NOMO-1 treated with dmso at 0.1 percent for 144 hours (cell line): ENCODE data around the gene CENPB.
A peak's percentile ranks its signal among the peaks of the same experiment; 100 is the strongest.
"Not testable (repeated sequence)": the region's sequence is repeated elsewhere in the genome, so short reads cannot be mapped to it uniquely, and the experiment has no call there.

Source experiments
- DNase-seq: peaks from one replicate; lab custom pipeline; 2025; ENCODE audit not compliant: unreplicated experiment; lab: John Stamatoyannopoulos, UW

Gene CENPB, protein sequence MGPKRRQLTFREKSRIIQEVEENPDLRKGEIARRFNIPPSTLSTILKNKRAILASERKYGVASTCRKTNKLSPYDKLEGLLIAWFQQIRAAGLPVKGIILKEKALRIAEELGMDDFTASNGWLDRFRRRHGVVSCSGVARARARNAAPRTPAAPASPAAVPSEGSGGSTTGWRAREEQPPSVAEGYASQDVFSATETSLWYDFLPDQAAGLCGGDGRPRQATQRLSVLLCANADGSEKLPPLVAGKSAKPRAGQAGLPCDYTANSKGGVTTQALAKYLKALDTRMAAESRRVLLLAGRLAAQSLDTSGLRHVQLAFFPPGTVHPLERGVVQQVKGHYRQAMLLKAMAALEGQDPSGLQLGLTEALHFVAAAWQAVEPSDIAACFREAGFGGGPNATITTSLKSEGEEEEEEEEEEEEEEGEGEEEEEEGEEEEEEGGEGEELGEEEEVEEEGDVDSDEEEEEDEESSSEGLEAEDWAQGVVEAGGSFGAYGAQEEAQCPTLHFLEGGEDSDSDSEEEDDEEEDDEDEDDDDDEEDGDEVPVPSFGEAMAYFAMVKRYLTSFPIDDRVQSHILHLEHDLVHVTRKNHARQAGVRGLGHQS

DNA sequence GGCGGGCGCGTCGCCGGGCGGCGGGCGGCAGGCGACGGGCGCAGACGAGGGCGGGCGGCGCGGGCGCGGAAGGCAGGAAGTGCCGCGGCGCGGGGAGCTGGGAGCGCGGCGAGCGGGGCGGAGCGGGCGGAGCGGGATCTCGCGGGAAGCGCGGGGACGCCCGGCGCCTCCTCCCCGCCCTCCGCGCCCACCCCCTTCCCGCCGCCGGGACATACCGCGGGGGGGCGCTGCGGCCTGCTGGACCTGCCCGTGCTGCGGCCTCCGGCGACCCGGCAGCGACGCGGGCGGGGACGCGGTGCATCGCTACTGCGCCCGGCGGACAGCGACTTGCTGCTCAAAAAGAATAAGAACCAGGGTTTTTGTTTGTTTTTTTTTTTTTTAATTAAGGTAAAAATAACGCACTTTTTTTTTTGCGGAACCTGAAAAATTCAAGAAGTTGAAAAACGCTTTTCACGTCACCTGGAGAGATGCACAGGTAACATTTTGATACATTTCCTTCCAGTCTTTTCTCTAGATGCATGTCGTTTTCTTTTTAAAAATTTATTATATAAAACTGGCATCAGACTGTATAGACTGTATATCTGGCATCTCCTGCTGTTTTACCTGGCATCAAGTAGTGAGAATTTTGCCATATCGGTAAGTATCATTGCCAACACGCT lies at the start of gene CENPB:
CENPB (minus strand) TSS at position 76 of the 659 bp plus-strand sequence. CDS start 257 bp downstream, outside the sequence.
- DNase-seq = peak; percentile 80

DNA sequence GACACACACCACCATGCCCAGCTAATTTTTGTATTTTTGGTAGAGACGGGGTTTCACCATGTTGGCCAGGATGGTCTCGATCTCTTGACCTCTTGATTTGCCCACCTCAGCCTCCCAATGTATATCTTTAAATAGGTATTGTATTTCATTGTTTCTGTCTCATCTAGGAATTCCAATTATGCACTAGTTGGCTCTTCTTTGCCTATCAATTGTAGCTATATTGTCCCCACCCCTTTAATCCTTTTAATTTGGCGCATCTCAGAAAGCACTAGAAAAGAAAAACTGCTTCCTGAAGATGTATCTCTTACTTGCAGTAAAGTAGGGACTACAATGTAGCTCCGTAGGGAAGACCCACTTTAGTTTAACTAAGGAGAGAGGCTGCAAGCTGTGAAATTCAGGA lies 49.6 kb upstream of the CENPB start:
- no peak for DNase-seq

DNA sequence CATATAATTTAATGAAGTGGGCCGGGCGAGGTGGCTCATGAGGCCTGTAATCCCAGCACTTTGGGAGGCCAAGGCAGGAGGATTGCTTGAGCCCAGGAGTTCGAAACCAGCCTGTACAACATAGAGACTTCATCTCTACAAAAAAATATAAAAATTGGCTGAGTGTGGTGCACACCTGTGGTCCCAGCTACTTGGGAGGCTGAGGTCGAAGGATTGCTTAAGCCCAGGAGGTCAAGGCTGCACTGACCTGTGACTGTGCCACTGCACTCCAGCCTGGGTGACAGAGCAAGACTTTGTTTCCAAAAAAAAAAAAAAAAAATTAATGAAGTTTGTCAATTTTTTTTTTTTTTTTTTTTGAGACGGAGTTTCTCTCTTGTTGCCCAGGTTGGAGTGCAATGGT lies 43.4 kb upstream of the CENPB start:
- not testable (repeated sequence) for DNase-seq

DNA sequence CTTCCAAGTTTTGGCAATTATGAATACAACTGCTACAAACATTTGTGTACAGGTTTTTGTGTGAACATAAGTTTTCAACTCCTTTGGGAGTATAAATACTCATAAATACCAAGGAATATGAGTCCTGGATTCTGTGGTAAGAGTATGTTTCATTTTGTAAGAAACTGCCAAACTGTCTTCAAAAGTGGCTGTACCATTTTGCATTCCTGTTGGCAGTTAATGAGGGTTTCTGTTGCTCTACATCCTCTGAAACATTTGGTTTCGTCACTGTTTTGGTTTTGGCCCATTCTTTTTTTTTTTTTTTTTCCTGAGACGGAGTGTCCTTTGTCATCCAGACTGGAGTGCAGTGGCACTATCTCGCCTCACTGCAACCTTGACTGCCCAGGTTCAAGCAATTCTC lies 42.3 kb upstream of the CENPB start:
- DNase-seq = no peak

DNA sequence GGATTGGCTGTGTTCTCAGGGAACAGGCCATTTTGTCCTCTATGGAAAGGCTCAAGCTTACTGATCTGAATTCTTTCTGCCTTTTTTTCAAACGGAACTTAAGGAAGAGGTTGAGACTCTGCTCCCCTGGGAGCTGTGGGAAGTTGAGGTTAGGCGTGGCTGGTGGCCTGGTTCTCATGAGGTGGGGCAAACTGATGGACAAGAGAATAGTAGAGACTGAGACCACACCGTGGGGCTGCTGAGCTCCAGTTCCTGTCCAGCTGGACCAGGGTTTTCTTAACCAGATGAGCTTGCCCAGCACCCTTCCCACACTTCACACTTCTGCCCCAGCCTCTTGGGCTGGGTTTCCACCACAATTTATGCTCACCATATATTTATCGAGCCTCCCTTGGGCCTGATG lies 39.9 kb upstream of the CENPB start:
- no peak for DNase-seq

DNA sequence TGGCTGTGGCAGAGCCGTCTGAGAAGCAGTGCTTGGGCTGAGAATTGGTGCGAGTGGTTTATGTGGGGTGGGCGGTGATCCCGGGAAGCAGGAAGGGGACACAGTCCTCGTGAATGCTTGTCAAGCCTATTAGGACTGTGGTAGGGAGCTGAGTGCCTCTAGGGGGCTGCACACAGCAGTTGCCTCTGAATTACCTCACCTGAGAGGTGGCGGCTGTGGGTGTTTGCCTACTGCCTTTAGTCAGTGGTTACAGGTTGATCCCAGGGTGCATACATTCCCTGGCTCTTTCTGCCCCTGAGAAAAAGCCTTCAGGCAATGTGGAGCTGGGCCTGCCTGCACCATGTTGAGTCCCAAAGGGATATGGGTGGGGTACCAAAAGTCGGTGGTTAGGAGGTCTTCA lies 39.0 kb upstream of the CENPB start:
- DNase-seq = no peak

DNA sequence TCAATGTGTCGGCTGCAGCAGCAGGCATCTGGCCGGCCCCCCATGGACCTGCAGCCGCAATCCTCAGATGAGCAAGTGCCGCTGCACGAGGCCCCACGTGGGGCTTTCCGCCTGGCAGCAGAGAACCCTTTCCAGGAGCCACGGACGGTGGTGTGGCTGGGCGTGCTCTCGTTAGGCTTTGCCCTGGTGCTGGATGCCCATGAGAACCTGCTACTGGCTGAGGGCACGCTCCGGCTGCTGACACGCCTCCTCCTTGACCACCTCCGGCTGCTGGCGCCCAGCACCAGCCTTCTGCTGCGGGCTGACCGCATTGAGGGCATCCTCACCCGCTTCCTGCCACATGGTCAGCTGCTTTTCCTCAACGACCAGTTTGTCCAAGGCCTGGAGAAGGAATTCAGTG lies 37.3 kb upstream of the CENPB start:
- DNase-seq = no peak

DNA sequence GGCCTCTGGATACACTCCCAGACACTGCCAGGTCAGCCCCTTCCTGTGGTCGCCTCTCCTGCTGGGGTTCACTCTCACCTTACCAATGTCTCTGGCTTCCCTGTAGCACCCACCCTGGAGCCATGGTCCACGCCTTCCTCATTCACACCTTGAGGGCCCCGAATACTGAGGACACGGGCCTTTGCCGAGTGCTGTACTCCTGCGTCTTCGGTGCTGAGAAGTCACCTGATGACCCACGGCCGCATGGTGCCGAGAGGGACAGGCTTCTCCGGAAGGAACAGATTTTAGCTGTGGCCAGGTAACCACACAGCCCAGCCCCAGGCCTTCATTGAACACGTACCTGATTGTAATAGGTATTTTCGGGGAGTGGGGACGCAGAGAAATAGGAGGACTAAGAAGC lies 35.5 kb upstream of the CENPB start:
- DNase-seq = no peak

DNA sequence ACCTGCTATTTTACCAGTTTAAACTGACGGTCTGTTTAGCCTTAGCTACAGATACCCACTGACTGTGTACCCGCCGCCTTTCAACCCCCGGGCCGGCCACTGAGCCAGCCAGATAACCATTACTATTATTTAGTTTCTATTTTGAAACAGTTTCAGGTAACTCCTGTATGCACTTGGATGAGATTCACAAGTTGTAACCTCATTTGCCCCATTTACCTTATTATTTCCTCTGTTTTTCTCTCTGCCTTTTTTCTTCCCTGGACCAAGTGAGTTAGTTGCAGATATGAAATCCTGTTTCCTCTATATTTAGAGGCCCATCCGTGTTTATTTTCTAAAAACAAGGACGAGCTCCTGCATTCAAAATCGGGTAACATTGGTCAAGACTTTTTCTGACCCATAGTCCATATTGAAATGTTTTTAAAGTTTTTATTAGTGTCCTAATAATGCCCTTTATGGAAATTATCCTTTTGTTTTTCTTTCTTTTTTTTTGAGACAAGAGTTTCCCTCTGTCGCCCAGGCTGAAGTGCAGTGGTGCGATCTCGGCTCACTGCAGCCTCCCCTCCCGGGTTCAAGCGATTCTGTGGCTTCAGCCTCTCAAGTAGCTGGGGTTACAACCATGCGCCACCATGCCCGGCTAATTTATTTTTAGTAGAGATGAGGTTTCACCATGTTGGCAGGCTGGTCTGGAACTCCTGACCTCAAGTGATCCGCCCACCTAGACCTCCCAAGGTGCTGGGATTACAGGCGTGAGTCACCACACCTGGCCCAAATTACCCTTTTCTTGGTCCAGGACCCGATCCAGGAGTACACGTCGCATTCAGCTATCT lies 34.6 kb upstream of the CENPB start:
- DNase-seq = no peak

DNA sequence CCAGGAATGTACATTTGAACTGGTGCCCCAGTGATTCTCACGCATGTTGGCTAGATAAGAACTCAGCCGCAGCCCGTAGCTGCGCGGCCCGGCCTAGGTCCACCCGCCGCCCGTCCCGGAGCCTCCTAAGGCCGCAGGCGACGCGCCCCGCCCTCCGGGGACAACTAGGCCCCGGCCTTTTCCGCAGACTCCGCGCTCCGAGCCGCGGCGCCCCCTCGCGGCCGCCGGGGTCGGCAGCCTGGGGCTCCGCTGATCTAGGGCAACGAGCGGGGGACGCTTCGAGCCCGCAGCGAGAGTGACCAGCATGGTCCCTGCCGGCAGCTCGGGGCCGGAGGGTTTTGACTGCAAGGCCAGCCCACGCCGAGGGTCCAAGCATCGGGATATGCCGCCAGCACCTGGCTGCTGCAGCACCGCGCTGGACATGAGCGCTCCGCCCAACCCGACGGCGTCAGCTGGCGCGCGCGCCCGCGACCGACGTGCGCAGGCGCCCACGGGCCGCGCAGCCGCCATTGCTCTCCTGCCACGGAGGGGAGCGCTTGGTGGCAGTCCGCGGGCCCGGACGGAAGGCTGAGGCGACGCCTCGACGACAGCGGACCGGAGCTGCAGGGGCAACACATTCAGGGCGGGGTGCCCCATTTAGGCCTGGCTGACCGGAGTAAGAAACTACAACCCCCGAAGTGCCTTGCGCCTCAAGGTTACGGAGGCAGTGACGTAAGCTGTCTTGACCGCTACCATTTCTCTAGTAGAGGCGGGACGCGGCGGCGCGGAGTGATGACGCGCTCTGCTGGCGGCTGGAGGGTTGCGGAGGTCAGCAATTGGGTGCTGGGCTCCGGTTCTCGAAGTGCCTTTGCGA lies 33.7 kb upstream of the CENPB start, which contains the start of gene AP5S1:
AP5S1 (plus strand) TSS at position 500 of the 853 bp plus-strand sequence. CDS start 1,571 bp downstream, outside the sequence.
- peak; percentile 93 for DNase-seq

DNA sequence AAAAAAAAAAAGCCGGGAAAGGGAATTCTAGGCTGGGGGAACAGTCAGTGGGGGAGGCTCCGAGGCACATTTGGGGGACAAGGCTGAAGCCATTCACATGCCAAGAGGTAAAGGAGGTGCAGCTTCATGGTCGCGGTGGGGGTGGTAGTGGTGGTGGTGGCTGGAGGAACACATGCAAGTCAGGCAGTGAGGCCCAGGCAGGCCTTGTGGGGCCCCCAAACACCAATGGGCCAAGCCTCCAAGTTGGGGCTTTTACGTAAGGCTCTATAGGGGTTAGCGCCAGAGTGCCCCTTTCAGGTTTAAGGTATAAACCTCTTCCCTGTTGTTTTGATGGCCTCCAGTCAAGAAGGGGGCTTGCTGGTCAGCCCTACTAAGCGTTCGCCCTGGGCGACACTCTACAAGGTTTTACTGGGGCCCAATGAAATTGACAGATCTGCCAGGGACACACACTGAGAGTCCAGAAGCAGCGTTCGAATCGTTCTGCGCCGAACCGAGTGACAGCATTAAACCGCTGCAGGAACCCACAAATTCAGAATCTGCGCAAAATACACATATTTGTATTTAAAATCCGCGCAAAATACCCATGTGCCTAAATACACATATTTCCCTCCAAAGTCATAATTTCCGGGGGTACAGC lies 33.0 kb upstream of the CENPB start:
- no peak for DNase-seq

DNA sequence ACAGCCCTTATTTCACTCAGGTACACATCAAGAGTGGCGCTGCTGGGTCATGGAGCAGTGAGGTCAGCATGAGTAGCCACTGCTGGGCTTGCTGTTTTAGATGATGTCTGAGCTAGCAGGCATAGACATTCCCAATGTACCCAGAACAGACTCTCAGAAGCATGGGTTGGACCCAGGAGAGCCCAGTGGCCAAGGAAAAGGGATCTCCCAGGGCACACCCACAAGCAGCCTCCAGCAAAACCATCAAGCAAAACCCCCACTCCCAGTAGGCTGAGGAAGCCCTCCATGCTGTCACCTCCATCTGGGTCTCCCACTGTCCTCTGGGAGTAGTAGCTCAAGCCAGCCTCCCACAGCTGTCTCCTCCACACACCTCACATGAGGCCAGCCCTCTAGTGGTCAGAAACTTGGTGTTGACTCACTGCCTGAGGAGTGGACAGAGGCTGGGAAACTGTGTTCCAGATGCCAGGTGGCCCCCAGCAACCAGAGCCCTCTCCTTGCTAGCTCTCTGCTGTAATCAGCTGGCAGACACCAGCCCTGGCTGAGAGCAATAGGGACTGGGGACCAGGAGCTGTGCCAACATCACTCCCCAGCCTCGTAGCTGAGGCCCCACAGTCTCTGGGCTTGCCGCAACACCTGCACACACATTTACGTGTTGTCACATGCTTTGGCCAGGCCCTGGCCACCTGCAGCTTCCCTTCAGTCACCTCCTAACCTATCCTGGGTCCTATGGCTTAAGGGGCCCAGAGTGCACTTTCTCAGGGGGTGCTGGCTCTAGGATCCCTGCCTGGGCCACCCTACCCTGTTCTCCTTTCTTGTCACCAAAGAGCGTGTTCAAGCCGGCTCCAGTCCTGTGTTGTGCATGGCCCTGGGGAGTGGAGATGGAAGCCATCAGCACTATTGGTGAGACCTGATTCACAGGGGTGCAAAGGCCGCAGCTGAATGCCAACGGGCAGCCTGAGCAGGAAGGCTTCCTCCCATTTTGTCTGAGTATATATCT lies 31.9 kb upstream of the CENPB start:
- peak; percentile 21 for DNase-seq

DNA sequence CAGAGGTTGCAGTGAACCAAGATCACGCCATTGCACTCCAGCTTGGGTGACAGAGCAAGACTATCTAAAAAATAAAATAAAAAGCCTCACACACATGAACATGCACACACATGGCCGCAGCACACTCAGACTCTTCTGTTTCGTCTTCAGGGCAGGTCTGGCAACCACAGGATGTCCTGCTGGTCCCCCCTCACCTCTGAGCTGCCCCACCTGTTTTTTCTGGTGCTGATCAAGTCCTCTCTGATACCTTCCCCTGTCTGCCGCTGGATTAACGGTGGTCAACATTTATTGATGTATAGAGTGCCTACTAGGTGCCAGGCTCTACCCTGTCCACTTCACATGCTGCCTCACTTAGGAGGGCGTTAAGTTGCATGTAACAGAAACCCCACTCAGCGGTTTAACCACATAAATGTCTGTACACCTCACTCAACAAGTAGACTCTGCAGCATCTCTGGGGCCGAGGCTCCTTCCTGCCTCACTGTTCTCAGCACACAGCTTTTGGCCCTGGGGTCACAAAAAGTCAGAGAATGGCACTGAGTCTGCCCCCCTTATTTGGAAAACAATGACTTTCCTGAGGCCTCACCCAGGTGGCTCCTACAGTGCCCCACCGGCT lies 29.3 kb upstream of the CENPB start:
- DNase-seq = no peak

DNA sequence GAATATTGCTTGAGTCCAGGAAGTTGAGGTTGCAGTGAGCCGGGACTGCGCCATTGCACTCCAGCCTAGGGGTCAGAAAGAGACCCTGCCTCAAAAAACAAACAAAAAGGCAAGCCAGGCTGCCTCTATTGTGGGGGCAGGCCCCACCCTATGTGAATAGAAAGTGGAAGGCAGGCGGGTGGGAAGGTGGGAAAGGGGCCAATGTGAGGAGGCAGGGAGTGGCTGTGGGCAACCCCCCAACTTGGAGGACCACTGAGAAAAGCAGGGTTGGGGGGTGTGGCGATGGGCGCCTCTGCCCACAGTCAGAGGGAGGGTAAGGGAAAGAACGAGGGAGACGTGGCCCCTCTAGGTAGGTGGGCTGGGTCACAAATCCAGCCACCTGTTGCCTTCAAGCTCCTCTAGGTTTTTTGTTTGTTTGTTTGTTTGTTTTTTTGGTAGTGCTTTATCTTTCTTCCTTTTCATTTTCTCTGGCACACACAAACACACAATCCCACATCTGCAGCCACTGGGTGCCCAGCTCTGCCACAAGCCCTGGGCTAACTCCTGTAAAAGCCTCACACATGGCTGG lies 28.5 kb upstream of the CENPB start:
- no peak for DNase-seq

DNA sequence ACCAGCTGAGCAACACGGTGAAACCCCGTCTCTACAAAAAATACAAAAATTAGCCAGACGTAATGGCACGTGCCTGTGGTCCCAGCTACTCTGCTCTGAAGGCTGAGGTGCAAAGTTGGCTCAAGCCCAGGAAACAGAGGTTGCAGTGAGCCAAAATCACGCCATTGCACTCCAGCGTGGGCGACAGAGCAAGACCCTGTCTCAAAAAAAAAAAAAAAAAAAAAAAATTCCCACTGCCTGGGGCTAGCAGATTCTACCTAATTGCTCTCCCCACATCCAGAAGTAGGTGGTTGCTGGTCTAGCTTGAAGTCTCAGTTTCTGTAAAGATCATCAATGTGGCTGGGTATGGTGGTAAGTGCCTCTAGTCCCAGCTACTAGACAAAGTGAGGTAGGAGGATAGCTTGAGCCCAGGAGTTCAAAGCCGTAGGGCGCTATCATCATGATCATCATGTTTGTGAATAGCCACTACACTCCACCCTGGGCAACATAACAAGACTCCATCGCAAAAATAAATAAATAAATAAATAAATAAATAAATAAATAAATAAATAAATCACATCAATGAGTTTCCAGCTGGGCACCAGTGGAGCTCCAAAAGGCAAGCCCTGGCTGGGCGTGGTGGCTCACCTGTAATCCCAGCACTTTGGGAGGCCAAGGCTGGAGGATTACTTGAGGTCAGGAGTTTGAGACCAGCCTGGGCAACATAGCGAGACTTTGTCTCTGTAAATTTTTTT lies 27.5 kb upstream of the CENPB start:
- no peak for DNase-seq

DNA sequence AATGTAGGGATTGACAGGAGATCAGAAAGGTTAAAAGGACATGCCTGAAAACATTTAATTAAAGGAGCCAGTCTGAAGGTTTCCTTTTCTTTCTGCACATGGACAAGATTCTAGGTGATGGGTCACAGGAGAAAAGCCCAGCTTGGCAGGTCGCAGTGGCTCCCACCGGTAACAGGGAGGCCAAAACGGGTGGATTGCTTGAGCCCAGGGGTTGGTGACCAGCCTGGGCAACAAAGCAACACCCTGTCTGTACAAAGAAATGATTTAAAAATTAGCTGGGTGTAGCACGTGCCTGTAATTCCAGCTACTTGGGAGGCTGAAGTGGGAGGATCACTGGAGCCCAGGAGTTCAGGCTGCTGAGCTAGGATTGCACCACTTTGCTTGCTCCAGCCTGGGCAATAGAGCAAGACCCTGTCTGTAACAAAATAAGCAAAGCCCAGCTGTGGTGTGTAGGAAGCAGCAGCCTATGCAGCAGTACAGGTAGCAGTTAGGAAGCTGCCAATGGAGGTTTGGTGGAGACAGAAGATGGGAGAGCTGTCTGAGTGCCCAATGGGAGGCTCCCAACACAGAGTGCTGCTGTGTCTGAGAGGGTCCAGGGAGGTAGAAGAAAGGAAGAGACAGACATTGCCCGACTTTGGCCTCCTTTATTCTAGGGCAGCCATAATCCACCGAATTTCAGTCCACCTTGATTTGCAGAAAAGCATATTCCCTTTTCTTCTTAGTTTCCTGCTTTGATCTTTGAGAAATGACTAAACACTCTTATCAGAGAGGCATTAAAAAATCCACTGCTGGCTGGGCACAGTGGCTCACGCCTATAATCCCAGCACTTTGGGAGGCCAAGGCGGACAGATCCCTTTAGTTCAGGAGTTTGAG lies 26.7 kb upstream of the CENPB start:
- DNase-seq = no peak
